Measurements from ENCODE around the gene CST2. TPM values are rescaled to one million over a fixed set of nuclear protein-coding genes. Genes with fewer than 3 reads are reported as not detected.
"Not testable (repeated sequence)": the region's sequence is repeated elsewhere in the genome, so short reads cannot be mapped to it uniquely, and the experiment has no call there.

CST2 gene
- total and polyA plus RNA-seq, 2 donors (not counting 1 experiment from before 2014, with no cell fraction given): 0.12 TPM; not detected in 1

- H3K9me3 ChIP-seq (ENCODE audit: control insufficient read depth, insufficient read depth, low read depth, low read length): no peaks in the 10 kb centered on the region
- no peak for DNase-seq (ENCODE audit: low read depth in 2 of 2)
- TF ChIP-seq, protein P1, sequence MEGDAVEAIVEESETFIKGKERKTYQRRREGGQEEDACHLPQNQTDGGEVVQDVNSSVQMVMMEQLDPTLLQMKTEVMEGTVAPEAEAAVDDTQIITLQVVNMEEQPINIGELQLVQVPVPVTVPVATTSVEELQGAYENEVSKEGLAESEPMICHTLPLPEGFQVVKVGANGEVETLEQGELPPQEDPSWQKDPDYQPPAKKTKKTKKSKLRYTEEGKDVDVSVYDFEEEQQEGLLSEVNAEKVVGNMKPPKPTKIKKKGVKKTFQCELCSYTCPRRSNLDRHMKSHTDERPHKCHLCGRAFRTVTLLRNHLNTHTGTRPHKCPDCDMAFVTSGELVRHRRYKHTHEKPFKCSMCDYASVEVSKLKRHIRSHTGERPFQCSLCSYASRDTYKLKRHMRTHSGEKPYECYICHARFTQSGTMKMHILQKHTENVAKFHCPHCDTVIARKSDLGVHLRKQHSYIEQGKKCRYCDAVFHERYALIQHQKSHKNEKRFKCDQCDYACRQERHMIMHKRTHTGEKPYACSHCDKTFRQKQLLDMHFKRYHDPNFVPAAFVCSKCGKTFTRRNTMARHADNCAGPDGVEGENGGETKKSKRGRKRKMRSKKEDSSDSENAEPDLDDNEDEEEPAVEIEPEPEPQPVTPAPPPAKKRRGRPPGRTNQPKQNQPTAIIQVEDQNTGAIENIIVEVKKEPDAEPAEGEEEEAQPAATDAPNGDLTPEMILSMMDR (conservative IDR thresholded peaks at IDR 0.05 in 1 of 2, IDR thresholded peaks at IDR 0.05 in 1 of 2; ENCODE audit: low read depth in 1 of 2, low read length in 2 of 2): no peak
- TF ChIP-seq EZH2 (IDR thresholded peaks at IDR 0.05; ENCODE audit: low read length, missing control alignments): no peak
Measured at GRCh38 chr20:23823621-23824324, 2.8 kb downstream of the CST2 start.

GRCh38 chr20:23823111-23823510, 3.4 kb downstream of the CST2 start:
- Histone ChIP-seq H3K4me3 (replicated peaks in 1 of 4; ENCODE audit: control extremely low read depth in 1 of 4, insufficient read depth in 1 of 4, low read depth in 3 of 4, low read length in 4 of 4) (no peak overlapping the region), H3K9me3 (ENCODE audit: control insufficient read depth, insufficient read depth, low read depth, low read length) (no peaks in the 10 kb centered on the region), H4K20me1 (ENCODE audit: control insufficient read depth, extremely low read depth, insufficient read depth, low read length) (no peaks in the 10 kb centered on the region), H3K27ac (ENCODE audit: insufficient read depth, low read length) (no peak overlapping the region), H3K36me3 (ENCODE audit: control insufficient read depth, insufficient read depth, low read length) (no peaks in the 10 kb centered on the region), H3K27me3 (ENCODE audit: control insufficient read depth, insufficient read depth, low read length) (no peaks in the 10 kb centered on the region), H3K79me2 (ENCODE audit: control insufficient read depth, insufficient read depth, low read length) (no peaks in the 10 kb centered on the region), H2AFZ (ENCODE audit: low read length) (no peak overlapping the region), H3K4me2 (ENCODE audit: extremely low read depth, insufficient read depth, low read length) (no peak overlapping the region), H3K9ac (ENCODE audit: insufficient read depth, low read length) (no peak overlapping the region), H3K4me1 (ENCODE audit: control insufficient read depth, extremely low read depth, insufficient read depth, low read length) (peaks cover 3% of the 10 kb centered on the region)
- DNase-seq (ENCODE audit: low read depth in 2 of 2): no peak
- no peak for TF ChIP-seq EZH2 (IDR thresholded peaks at IDR 0.05; ENCODE audit: low read length, missing control alignments)
- TF ChIP-seq, protein P1 (conservative IDR thresholded peaks at IDR 0.05 in 1 of 2, IDR thresholded peaks at IDR 0.05 in 1 of 2; ENCODE audit: low read depth in 1 of 2, low read length in 2 of 2): no peak

More at GRCh38 chr20:23823621-23824324, 2.8 kb downstream of the CST2 start:
- Histone ChIP-seq H3K36me3 (ENCODE audit: control insufficient read depth, insufficient read depth, low read length) (no peaks in the 10 kb centered on the region), H3K27ac (ENCODE audit: insufficient read depth, low read length) (no peak overlapping the region), H3K4me3 (replicated peaks in 1 of 4; ENCODE audit: control extremely low read depth in 1 of 4, insufficient read depth in 1 of 4, low read depth in 3 of 4, low read length in 4 of 4) (no peak overlapping the region), H3K4me2 (ENCODE audit: extremely low read depth, insufficient read depth, low read length) (no peak overlapping the region), H2AFZ (ENCODE audit: low read length) (no peak overlapping the region), H3K4me1 (ENCODE audit: control insufficient read depth, extremely low read depth, insufficient read depth, low read length) (peaks cover 3% of the 10 kb centered on the region), H3K79me2 (ENCODE audit: control insufficient read depth, insufficient read depth, low read length) (no peaks in the 10 kb centered on the region), H3K9ac (ENCODE audit: insufficient read depth, low read length) (no peak overlapping the region), H4K20me1 (ENCODE audit: control insufficient read depth, extremely low read depth, insufficient read depth, low read length) (no peaks in the 10 kb centered on the region), H3K27me3 (ENCODE audit: control insufficient read depth, insufficient read depth, low read length) (no peaks in the 10 kb centered on the region)

GRCh38 chr20:23820493-23820892, 6.0 kb downstream of the CST2 start:
- Histone ChIP-seq H3K9ac (ENCODE audit: insufficient read depth, low read length) (no peak overlapping the region), H2AFZ (ENCODE audit: low read length) (no peak overlapping the region), H3K4me1 (ENCODE audit: control insufficient read depth, extremely low read depth, insufficient read depth, low read length) (no peaks in the 10 kb centered on the region), H3K27ac (ENCODE audit: insufficient read depth, low read length) (no peak overlapping the region), H3K4me3 (replicated peaks in 1 of 4; ENCODE audit: control extremely low read depth in 1 of 4, insufficient read depth in 1 of 4, low read depth in 3 of 4, low read length in 4 of 4) (no peak overlapping the region), H3K36me3 (ENCODE audit: control insufficient read depth, insufficient read depth, low read length) (no peaks in the 10 kb centered on the region), H4K20me1 (ENCODE audit: control insufficient read depth, extremely low read depth, insufficient read depth, low read length) (no peaks in the 10 kb centered on the region), H3K79me2 (ENCODE audit: control insufficient read depth, insufficient read depth, low read length) (no peaks in the 10 kb centered on the region), H3K9me3 (ENCODE audit: control insufficient read depth, insufficient read depth, low read depth, low read length) (no peaks in the 10 kb centered on the region), H3K4me2 (ENCODE audit: extremely low read depth, insufficient read depth, low read length) (no peak overlapping the region), H3K27me3 (ENCODE audit: control insufficient read depth, insufficient read depth, low read length) (no peaks in the 10 kb centered on the region)
- peak in 1 of 2 donors; percentile 37 for DNase-seq (ENCODE audit: low read depth in 2 of 2)
- TF ChIP-seq, protein P1 (conservative IDR thresholded peaks at IDR 0.05 in 1 of 2, IDR thresholded peaks at IDR 0.05 in 1 of 2; ENCODE audit: low read depth in 1 of 2, low read length in 2 of 2): no peak
- no peak for TF ChIP-seq EZH2 (IDR thresholded peaks at IDR 0.05; ENCODE audit: low read length, missing control alignments)

DNA sequence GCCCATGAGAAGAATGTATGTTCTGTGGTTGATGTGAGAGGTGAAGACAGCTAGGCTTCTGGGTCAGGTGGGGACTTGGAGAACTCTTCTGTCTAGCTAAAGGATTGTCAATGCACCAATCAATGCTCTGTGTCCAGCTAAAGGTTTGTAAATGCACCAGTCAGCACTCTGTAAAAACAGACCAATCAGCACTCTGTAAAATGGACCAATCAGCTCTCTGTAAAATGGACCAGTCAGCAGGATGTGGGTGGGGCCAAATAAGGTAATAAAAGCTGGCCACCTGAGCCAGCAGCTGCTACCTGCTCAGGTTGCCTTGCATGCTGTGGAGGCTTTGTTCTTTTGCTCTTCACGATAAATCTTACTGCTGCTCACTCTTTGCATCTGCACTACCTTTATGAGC, 15.0 kb downstream of the CST2 start:
- DNase-seq (ENCODE audit: low read depth in 2 of 2); H3K79me2 ChIP-seq (ENCODE audit: control insufficient read depth, insufficient read depth, low read length): not testable (repeated sequence)

More for the DNA sequence above, 15.0 kb downstream of the CST2 start:
- H3K27ac ChIP-seq (ENCODE audit: insufficient read depth, low read length); H3K9ac ChIP-seq (ENCODE audit: insufficient read depth, low read length); H3K4me3 ChIP-seq (replicated peaks in 1 of 4; ENCODE audit: control extremely low read depth in 1 of 4, insufficient read depth in 1 of 4, low read depth in 3 of 4, low read length in 4 of 4); H3K27me3 ChIP-seq (ENCODE audit: control insufficient read depth, insufficient read depth, low read length); H3K4me2 ChIP-seq (ENCODE audit: extremely low read depth, insufficient read depth, low read length); H3K9me3 ChIP-seq (ENCODE audit: control insufficient read depth, insufficient read depth, low read depth, low read length); H3K4me1 ChIP-seq (ENCODE audit: control insufficient read depth, extremely low read depth, insufficient read depth, low read length); H4K20me1 ChIP-seq (ENCODE audit: control insufficient read depth, extremely low read depth, insufficient read depth, low read length); H2AFZ ChIP-seq (ENCODE audit: low read length); H3K36me3 ChIP-seq (ENCODE audit: control insufficient read depth, insufficient read depth, low read length): not testable (repeated sequence)
